Right lobe of liver (tissue), 6 donors: ENCODE data around the gene GJB2. TPM values are rescaled to one million over a fixed set of nuclear protein-coding genes. Genes with fewer than 3 reads are reported as not detected.

Experiments
- ATAC-seq, 4 donors: fragments of 200-7000 bp; cut with Tn5 transposase; one replicate each; pipeline ENCODE4 v1.9.1; 2020; ENCODE audit warnings: mild to moderate bottlenecking in 4 of 4, moderate library complexity in 4 of 4
- DNase-seq, 3 donors: peaks; one replicate each; pipeline ENCODE4 v3.0.0-alpha.2; 2020
- H3K27ac ChIP-seq, 3 donors: fragments of 200-600 bp; one replicate each; pipeline ENCODE4 v1.8.0; 2022
- H3K27me3 ChIP-seq, 2 donors: fragments of 200-600 bp; one replicate each; pipeline ENCODE4 v1.8.0; 2022
- H3K36me3 ChIP-seq, 4 donors: fragments of 200-600 bp; sonication (generic) in 1 of 4; one replicate each; pipeline versions ENCODE4 v1.5.1 to v1.8.0; 2017 to 2022; ENCODE audit warnings: control low read depth in 1 of 4
- H3K4me1 ChIP-seq, 4 donors: fragments of 200-600 bp; sonication (generic) in 1 of 4; one replicate each; pipeline versions ENCODE4 v1.5.1 to v1.8.0; 2017 to 2022; ENCODE audit warnings: control low read depth in 1 of 4
- H3K4me3 ChIP-seq, 3 donors: fragments of 200-600 bp; one replicate each; pipeline ENCODE4 v1.8.0; 2022
- H3K9me3 ChIP-seq, 4 donors: fragments of 200-600 bp; sonication (generic) in 1 of 4; one replicate each; pipeline versions ENCODE4 v1.5.1 to v1.8.0; 2017 to 2022; ENCODE audit warnings: control low read depth in 1 of 4
- CTCF ChIP-seq, 4 donors: fragments of 200-600 bp in 3 of 4; fragments of 450-650 bp in 1 of 4; IDR thresholded peaks; one replicate each; pipeline versions ENCODE4 v1.5.1 to v1.8.0; 2016 to 2022; ENCODE audit warnings: antibody characterized with exemption in 4 of 4, mild to moderate bottlenecking in 2 of 4
- POLR2A ChIP-seq: fragments of 450-650 bp; IDR thresholded peaks from one replicate; pipeline ENCODE4 v1.6.1; 2017; ENCODE audit warnings: antibody characterized with exemption, mild to moderate bottlenecking
- WGBS: methylation state at CpG from one replicate; pipeline ENCODE4 v1.1.6; 2018; ENCODE audit warnings: low coverage, low lambda C conversion rate; ENCODE audit not compliant: insufficient coverage; ENCODE audit errors: missing lambda C conversion rate; 5-methylcytosine and 5-hydroxymethylcytosine counted together
- intact Hi-C, 2 donors: fragments of 100-400 bp; cut with DNase I; formaldehyde crosslinking; loops; one replicate each; pipeline versions ENCODE4 v1.11.2 to v1.14.1; 2022
- total RNA-seq, 6 experiments: library from RNA; depleted of rRNA in 2 of 6; stranded (reverse); fragments of >200 nt in 2 of 6; fragmentation: NEBNext Ultra II Directional in 3 of 6; extraction: Animal tissue kit (Norgen Biotek cat#: 25700) in 3 of 6; gene quantifications; one replicate each; pipeline versions ENCODE4 v1.1.0 to v1.2.4, GENCODE V29; 2016 to 2023
- donor health status: DM: no; HTN: yes; CAD: no.
- donor health status: DM: no; HTN: no; CAD: no.
- donor health status: DM: no; HTN: no; CAD: no.
- donor health status: DM: no; HTN: yes; CAD: no.
- donor health status: DM: no; HTN: yes; CAD: no.

GJB2 gene
- total RNA-seq, 6 experiments from 2014 or later, result 21.8 to 40.0 (median 30.0) TPM

- peak; percentile 62 to 76 (median 63) for DNase-seq
- peak; percentile 36 for TF ChIP-seq POLR2A
- TF ChIP-seq CTCF (IDR thresholded peaks at IDR 0.05), result no peak
- Histone ChIP-seq H3K27ac (peak overlapping the region; percentile 54 to 78 (median 63)), H3K36me3 (peaks cover 0 to 10% (median 0%) of the 10 kb centered on the region in 4 donors), H3K9me3 (peaks cover 0 to 3% (median 0%) of the 10 kb centered on the region in 4 donors), H3K4me1 (peaks cover 0 to 38% (median 17%) of the 10 kb centered on the region in 4 donors), H3K27me3 (no peaks in the 10 kb centered on the region), H3K4me3 (peak overlapping the region; percentile 64 to 70 (median 68))
- ATAC-seq, result peak; percentile 68 to 81 (median 72)
- intact Hi-C loops, result loop anchor here in 1 of 2 donors (10.0 kb wide), 1 partner anchor 283 kb away; no protein-coding TSS in a partner anchor
- WGBS, result 0% methylated on average over 9 of the region's 73 CpGs
These were observed 441 bp downstream of the GJB2 start for GRCh38 chr13:20192158-20192835.

- Histone ChIP-seq H3K4me3 (peak overlapping the region; percentile 64 to 70 (median 68)), H3K27ac (peak overlapping the region; percentile 54 to 78 (median 63)), H3K27me3 (no peaks in the 10 kb centered on the region), H3K36me3 (peaks cover 0 to 10% (median 0%) of the 10 kb centered on the region in 4 donors), H3K9me3 (peaks cover 0 to 4% (median 0%) of the 10 kb centered on the region in 4 donors), H3K4me1 (peaks cover 0 to 38% (median 17%) of the 10 kb centered on the region in 4 donors)
- ATAC-seq (peak; percentile 48 to 63 (median 58)), DNase-seq (peak; percentile 68 to 77 (median 73))
- TF ChIP-seq CTCF (IDR thresholded peaks at IDR 0.05) (no peak), POLR2A (no peak)
- intact Hi-C loops, result loop anchor here in 1 of 2 donors (10.0 kb wide), 1 partner anchor 283 kb away; no protein-coding TSS in a partner anchor
- 38% methylated on average over 4 of the region's 24 CpGs for WGBS
These were observed 1.2 kb downstream of the GJB2 start for GRCh38 chr13:20191311-20192157.

- peak overlapping the region in 1 of 3 donors; percentile 78 for H3K27ac ChIP-seq
- H3K36me3 ChIP-seq, result peaks cover 0 to 10% (median 0%) of the 10 kb centered on the region in 4 donors
- DNase-seq, result no peak
- peaks cover 0 to 38% (median 17%) of the 10 kb centered on the region in 4 donors for H3K4me1 ChIP-seq
- H3K27me3 ChIP-seq, result no peaks in the 10 kb centered on the region
- peak overlapping the region in 1 of 3 donors; percentile 70 for H3K4me3 ChIP-seq
- ATAC-seq, result peak in 3 of 4 donors; percentile 1 to 9 (median 5)
- TF ChIP-seq POLR2A (no peak), CTCF (IDR thresholded peaks at IDR 0.05) (no peak)
- 70% methylated on average over 12 of the region's 16 CpGs for WGBS
- intact Hi-C loops, result loop anchor here in 1 of 2 donors (10.0 kb wide), 1 partner anchor 284 kb away; no protein-coding TSS in a partner anchor
- peaks cover 0 to 4% (median 0%) of the 10 kb centered on the region in 4 donors for H3K9me3 ChIP-seq
These were observed 2.0 kb downstream of the GJB2 start for GRCh38 chr13:20190481-20191310.

- no peak for DNase-seq
- Histone ChIP-seq H3K36me3 (peaks cover 0 to 10% (median 0%) of the 10 kb centered on the region in 4 donors), H3K4me3 (no peak overlapping the region), H3K27me3 (no peaks in the 10 kb centered on the region), H3K27ac (no peak overlapping the region), H3K9me3 (peaks cover 0 to 4% (median 0%) of the 10 kb centered on the region in 4 donors), H3K4me1 (peaks cover 0 to 38% (median 17%) of the 10 kb centered on the region in 4 donors)
- intact Hi-C loops, result loop anchor here in 1 of 2 donors (10.0 kb wide), 1 partner anchor 285 kb away; no protein-coding TSS in a partner anchor
- ATAC-seq, result peak in 2 of 4 donors; percentile 4
- WGBS, result 30% methylated on average over 4 of the region's 5 CpGs
- TF ChIP-seq CTCF (IDR thresholded peaks at IDR 0.05), result no peak
- no peak for TF ChIP-seq POLR2A
These were observed 2.7 kb downstream of the GJB2 start for GRCh38 chr13:20190076-20190475.
